ENCODE results near the gene DLX3.

DLX3 gene

DNA sequence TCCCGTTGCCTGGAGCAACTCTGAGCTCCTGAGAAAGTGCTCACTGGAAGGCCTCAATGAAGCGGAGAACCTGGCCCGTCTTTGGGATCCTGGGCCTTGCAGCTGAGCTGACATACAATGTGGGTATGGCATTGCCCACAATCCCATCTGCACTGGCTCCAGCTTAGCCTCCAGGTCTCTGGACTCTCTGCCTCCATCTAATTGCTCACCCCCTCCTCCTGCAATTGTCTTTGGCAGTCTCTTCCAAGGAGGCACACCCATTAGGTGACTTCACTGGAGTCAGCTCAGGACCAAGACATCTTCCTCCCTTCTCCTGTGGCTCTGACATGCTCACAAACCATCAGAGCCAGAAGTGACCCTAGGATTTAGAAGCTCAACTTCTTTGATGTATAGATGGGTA, 24.5 kb downstream of the DLX3 start:
- no peak overlapping the region for H3K4me3 ChIP-seq (ENCODE audit: low read depth, low read length)
- in situ Hi-C loops (cut with HindIII; ENCODE audit: low sequenced_read_pairs), result no loop called here
- TF ChIP-seq, protein P1, sequence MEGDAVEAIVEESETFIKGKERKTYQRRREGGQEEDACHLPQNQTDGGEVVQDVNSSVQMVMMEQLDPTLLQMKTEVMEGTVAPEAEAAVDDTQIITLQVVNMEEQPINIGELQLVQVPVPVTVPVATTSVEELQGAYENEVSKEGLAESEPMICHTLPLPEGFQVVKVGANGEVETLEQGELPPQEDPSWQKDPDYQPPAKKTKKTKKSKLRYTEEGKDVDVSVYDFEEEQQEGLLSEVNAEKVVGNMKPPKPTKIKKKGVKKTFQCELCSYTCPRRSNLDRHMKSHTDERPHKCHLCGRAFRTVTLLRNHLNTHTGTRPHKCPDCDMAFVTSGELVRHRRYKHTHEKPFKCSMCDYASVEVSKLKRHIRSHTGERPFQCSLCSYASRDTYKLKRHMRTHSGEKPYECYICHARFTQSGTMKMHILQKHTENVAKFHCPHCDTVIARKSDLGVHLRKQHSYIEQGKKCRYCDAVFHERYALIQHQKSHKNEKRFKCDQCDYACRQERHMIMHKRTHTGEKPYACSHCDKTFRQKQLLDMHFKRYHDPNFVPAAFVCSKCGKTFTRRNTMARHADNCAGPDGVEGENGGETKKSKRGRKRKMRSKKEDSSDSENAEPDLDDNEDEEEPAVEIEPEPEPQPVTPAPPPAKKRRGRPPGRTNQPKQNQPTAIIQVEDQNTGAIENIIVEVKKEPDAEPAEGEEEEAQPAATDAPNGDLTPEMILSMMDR (IDR thresholded peaks at IDR 0.05; ENCODE audit: low read depth, low read length), result no peak
- DNase-seq (ENCODE audit: low read depth, low spot score), result no peak

DNA sequence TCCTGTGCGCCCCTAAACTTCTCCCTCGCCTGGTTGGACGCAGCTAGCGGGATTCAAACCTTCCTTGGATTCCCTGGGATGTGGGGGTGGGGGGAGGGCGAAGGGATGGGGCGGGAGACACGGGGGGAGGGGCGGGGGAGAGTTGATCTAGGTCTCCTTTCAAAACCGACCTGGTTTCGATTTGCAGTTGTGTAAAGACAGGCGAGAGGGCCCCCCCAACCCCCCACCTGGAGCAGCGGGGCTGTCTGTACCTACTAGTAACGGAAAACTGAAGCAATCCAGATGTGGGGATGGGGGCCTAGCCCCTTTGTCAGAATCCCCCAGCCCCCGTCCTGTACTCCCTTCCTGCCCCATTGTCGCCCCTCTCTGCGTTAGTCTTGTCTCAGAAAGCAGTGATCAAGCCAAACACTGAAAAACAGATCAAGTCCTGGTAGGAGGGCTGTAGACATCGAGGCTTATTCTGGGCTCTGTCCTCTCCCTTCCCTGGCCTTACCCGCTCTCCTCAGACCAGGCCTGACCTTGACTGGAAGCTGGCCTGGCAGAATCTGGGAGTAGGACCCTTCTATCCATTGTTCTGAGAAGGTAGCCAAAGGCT, 25.1 kb downstream of the DLX3 start:
- DNase-seq (ENCODE audit: low read depth, low spot score), result no peak
- in situ Hi-C loops (cut with HindIII; ENCODE audit: low sequenced_read_pairs), result no loop called here
- no peak overlapping the region for H3K4me3 ChIP-seq (ENCODE audit: low read depth, low read length)
- TF ChIP-seq, protein P1 (IDR thresholded peaks at IDR 0.05; ENCODE audit: low read depth, low read length), result no peak

DNA sequence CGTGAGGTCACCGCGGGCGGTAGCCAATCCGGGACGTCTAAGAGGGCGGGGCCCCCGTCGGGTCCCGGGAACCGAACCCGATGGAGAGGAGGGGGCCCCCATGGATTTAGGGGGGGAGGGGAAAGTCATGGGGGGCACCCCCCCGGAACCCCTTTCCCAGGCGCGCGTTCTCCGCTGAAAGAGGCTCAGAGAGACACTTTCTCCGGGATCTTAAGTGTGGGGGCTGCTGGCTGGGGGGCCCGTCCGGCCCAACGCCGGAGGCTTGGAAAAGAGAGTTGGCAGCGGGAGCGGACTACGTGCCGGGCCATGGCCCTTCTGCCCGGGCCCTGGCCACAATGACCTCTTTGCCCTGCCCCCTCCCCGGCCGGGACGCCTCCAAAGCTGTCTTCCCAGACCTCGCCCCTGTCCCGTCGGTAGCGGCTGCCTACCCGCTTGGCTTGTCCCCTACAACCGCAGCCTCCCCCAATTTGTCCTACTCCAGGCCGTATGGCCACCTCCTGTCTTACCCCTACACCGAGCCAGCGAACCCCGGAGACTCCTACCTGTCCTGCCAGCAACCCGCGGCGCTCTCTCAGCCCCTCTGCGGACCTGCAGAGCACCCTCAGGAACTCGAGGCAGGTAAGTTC, 25.8 kb downstream of the DLX3 start, which contains the start of gene DLX4:
DLX4 (plus strand) TSS at position 57 of the 626 bp plus-strand sequence; CDS start at position 336, 279 bp downstream.
- H3K4me3 ChIP-seq (ENCODE audit: low read depth, low read length), result peak within 1 kb of the TSS; percentile 7
- TF ChIP-seq, protein P1 (IDR thresholded peaks at IDR 0.05; ENCODE audit: low read depth, low read length), result no peak
- in situ Hi-C loops (cut with HindIII; ENCODE audit: low sequenced_read_pairs), result no loop called here
- DNase-seq (ENCODE audit: low read depth, low spot score), result no peak

DNA sequence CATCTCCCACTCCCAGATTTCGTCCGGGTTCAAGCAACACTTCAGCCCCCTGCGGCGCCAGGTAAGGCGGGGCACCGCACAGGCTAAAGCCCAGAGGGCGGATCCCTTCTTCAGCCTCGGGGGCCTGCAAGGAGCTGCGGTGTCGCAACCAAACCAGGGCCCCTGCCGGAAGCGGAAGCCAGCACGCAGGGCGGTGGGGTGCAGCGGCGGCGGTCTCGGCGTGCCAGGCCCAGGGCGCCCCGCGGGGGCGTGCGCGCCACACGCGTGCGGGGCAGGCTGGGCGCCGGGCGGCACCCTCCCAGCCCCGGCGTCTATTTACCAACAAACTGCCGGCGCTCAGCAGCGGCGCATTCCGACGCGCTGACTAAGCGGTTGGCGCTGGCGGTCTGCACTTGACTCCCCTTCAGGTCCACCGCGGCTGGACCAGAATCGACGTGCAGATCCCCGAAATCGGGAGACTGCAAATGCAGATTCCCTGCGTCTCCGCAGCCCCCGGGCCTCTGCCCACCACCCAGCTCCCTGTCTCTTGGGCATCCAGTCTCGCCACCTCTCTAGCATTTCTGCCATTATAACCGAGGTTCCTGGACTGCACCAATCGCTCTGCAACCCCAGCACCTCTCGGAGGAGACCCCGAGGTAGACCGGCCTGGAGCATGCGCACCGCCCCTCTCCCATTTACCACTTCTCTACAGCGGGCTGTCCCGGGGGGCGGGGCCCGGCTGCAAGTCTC, 26.5 kb downstream of the DLX3 start:
- TF ChIP-seq, protein P1 (IDR thresholded peaks at IDR 0.05; ENCODE audit: low read depth, low read length), result no peak
- DNase-seq (ENCODE audit: low read depth, low spot score), result peak; percentile 48
- H3K4me3 ChIP-seq (ENCODE audit: low read depth, low read length), result peak overlapping the region; percentile 7
- in situ Hi-C loops (cut with HindIII; ENCODE audit: low sequenced_read_pairs), result no loop called here

DNA sequence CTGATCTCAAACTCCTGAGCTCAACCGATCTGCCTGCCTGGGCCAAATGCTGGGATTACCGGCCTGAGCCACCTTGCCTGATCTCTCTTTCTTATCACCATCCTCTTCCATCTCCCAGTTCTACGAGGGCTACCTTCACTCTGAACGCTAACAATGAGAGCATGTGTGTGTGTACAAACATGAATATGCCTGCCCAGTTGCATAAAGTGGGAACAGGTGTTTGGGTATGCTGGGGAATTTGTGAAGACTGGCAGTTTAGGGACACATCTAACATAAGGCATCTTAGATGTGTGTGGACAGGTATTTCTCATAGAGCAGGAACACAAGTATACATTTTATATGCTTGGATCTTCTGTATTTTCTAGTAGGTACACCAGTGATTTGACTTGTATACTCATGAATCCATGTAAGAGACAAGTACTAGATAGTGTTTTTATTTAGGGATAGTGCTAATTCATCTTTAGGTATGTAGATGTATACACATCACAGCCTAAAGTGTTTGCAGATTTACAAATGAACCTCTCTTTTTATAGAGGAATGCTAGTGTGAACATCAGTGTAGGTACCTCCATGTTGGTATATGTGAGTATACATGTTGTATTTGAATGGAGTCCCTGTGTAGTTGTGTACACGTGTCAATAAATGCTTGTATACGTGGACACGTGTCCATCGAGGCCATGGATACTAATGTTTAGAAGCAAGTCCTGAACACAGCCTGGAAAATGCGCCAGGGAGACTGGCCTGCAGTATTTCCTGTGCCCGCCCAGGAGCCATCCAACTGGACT, 27.2 kb downstream of the DLX3 start:
- in situ Hi-C loops (cut with HindIII; ENCODE audit: low sequenced_read_pairs), result no loop called here
- TF ChIP-seq, protein P1 (IDR thresholded peaks at IDR 0.05; ENCODE audit: low read depth, low read length), result no peak
- no peak for DNase-seq (ENCODE audit: low read depth, low spot score)
- no peak overlapping the region for H3K4me3 ChIP-seq (ENCODE audit: low read depth, low read length)

DNA sequence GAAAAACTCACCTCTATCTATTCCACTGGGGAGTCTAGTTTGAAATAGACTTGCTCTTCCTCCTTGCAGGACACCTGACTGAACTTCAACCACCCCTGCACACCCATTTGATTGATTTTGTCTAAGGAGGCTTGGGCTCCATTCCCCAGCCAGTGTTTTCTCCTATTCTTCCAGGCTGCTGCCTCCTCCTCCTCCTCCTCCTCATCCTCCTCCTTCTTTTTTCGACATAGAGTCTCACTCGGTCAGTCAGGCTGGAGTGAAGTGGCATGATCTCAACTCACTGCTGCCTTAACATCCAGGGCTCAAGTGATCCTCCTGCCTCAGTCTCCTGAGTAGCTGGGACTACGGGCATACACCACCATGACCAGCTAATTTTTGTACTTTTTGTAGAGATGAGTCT, 27.8 kb downstream of the DLX3 start:
- H3K4me3 ChIP-seq (ENCODE audit: low read depth, low read length), result no peak overlapping the region
- in situ Hi-C loops (cut with HindIII; ENCODE audit: low sequenced_read_pairs), result no loop called here
- no peak for DNase-seq (ENCODE audit: low read depth, low spot score)
- TF ChIP-seq, protein P1 (IDR thresholded peaks at IDR 0.05; ENCODE audit: low read depth, low read length), result no peak

Data from astrocyte of the spinal cord (primary cell).